ENCODE data around the gene WNT5A.
"Not testable (repeated sequence)": the region's sequence is repeated elsewhere in the genome, so short reads cannot be mapped to it uniquely, and the experiment has no call there.

WNT5A gene

DNA sequence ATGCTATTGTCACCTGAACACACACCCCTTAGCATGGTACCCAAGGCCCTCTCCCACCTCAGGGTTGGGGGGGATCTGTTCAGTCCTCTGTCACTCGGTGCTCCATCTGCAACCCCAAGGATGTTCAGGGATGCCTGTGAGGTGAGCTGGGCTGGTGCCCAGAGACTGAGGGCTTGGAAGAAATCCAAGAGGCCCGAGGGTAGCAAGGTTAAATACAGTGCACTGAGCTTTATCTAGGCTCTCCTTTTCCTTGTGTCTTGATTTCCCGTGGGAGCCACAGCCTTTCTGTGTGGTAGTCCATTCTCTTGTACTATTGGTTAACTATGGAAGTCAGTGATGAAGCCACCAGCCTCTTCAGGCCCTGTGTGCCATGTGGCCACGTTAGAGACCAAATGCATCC is 18.7 kb upstream of the WNT5A start:
- no peak for DNase-seq (ENCODE audit: low spot score)

GRCh38 chr3:55505102-55505501 is 18.0 kb upstream of the WNT5A start:
- DNase-seq (ENCODE audit: low spot score) = not testable (repeated sequence)

- no peak for DNase-seq (ENCODE audit: low spot score)
Measured at GRCh38 chr3:55501905-55502304, 14.8 kb upstream of the WNT5A start.

DNA sequence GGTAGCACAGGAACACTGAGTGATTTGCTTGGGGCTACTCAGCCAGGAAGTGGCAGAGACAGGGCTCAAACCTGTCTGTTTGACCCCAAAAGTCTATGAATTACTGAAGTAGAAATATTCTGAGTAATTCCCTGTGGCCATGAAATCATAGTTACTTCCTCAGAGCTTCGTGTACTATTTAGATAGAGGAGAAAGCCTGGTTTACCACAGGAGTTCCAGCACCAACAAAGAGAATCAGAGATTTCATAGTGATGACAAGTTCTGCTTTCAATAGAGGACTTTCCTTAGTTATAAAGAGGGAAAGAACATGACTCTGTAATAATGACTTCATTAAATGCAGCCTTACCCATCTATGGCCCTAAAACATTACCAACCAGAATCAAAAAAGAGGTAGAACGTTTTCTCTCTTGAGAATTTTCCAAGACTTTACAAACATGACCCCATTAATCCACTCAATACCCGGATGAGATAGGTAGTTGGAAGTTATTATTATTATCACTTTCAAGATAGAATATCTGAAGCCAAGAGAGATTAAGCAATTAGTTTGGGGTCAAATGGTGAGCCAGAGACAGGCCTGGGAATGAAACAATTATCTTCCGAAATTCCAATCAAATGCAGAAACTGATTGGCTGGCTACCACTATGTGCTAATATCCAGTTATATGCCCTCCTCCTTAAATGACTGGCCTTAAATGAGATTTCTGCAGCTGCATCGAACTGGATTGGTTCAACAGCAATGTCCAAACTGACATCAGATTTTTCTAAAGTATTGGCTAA is 13.6 kb upstream of the WNT5A start:
- no peak for DNase-seq (ENCODE audit: low spot score)

GRCh38 chr3:55498520-55498919 is 11.4 kb upstream of the WNT5A start:
- no peak for DNase-seq (ENCODE audit: low spot score)

DNA sequence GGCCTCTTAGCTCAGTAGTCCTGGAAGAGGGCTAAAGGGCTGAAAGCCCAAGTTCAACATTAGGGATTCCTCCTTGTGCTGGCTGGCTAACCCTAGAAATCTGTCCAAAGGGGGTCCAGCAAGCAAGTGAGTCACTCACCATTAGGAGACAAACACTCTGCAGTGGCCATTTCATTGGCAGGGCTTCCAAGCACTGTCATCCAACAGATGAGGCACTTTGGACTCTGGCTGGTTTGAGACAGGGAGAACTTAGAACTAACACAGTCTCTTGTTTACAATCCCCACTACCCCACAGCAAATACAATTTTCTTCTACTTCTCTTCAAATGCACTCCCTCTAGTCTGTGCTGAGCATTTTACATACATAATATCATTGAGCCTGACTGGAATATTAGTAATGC is 10.1 kb upstream of the WNT5A start:
- no peak for DNase-seq (ENCODE audit: low spot score)

GRCh38 chr3:55494976-55495375 is 7.9 kb upstream of the WNT5A start:
- no peak for DNase-seq (ENCODE audit: low spot score)

DNA sequence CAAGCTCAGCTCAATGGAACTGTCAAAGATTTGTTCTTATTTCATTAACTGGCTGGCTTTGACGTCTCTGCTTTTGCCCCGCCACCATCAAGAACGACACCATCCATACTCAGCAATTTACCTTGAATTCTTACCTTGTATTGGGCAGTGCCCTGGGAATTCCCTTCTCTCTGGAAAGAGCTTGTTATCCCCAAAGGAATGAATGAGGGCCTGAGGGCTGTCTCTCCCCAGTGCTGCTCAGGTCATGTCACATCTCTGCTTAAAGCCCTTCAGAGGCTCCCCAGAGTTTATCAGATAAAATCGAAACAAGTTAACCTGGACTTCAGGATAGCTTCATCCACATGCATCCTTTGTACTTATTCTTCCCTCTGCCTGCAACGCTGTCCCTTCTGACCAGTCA is 5.9 kb upstream of the WNT5A start:
- DNase-seq (ENCODE audit: low spot score) = no peak

GRCh38 chr3:55491296-55491816 is 4.2 kb upstream of the WNT5A start:
- DNase-seq (ENCODE audit: low spot score) = no peak

GRCh38 chr3:55490276-55490913 is 3.3 kb upstream of the WNT5A start:
- DNase-seq (ENCODE audit: low spot score) = no peak

DNA sequence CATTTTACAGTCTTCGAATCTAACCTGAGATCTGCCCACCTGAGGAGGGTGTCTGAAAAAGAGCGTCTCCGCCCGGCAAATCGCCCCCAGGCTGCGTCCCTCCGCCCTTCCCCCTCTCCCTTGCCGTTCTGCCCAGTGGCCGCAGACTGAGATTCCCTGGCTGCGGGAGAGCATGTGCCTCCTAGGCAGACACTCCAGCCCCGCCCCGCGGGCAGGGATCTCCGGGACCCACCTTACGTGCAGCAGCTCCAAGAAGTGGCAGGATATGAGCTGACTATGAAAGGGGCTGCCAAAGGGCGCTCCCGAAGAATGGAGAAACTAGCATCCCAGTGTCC is 2.7 kb upstream of the WNT5A start:
- no peak for DNase-seq (ENCODE audit: low spot score)

GRCh38 chr3:55488398-55489055 is 1.4 kb upstream of the WNT5A start:
- DNase-seq (ENCODE audit: low spot score) = peak; percentile 71

DNA sequence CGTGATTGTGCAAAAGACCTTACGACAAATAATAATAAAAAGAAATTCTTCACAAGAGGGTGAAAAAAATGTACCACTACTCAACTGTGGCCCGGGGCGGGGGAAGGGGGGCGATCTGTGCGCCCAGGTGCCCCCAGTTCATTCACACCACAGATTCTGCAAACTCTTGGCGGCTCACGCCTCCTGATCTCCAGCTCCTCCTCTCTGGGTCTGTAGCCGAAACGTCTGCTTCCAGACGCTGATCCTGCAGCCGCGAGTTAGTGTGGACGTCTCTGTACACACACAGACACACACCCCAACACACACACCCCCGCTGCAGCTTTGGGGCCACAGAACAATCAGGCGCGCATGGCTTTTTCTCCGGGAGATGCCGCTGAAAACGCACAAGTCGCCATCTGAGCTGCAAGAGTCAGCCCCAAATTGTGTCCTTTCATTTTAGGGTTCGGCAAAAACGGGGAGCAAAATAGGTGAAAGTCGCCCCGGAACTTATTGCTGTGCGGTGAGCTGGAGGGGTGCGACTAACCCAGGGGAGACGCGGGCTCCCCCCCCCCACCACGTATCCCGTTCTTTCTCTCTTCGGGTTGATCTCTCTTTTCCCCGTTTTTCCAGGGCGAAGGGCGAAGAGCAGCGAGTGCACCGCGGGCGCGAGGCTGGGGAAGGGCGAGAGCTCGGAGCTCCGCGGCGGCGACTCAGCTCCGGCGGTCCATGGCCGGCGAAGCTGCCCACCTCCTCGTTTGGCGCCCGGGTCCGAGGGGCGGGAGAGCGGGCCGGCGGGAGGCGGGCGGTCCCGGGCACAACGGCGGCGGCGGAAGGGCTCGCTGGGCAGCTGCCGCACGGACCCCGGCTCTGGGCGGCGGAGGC is 505 bp upstream of the WNT5A start:
- DNase-seq (ENCODE audit: low spot score) = peak; percentile 28

GRCh38 chr3:55486101-55486856 is 827 bp downstream of the WNT5A start:
- DNase-seq (ENCODE audit: low spot score) = peak; percentile 39

DNA sequence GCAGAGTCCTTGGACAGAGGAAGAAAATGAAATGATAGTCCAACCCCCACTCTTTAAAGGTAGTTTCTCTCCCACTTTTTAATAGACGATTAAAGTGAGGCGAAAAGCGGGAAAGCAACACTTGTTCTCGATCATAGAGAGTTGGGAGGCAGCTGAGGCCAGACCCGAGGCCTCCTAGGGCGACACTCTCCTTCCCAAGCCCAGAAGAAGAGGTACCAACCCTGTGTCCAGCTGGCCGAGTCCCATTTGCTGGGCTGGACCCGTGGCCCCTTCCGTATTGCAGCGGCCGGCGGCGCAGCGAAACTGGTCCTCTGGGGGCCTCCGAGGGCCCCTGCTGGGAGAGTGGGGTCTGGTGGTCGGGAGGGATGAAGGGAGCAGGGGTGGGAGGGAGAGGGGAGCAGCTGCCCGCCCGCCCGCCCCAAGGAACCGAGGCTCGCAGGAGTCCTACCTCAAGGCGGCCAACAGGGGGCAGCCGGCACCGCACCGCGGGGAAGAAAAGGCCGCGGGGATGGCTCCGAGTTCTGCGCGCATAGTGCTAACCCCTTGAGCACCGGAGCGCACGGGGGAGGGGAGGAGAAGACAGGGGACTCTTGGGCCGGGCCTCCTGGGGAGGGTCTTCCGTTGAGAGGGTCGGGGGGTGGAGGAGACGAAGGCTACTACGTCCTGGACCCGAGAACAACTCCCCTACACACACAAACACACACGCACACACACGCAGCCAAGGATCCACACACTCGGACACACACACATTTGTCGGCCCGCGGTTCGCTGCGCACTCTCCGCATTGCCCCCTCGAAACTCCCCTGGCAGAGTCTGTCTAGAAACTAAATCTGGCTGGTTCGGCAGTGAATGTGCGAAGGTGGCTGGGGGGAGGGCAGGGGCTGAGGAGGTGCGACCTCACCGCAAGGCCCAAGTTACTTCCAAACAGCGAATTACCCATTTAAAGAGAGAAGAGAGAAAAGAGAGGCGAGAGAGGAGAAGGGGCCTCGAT is 2.0 kb downstream of the WNT5A start:
- DNase-seq (ENCODE audit: low spot score) = peak; percentile 65

DNA sequence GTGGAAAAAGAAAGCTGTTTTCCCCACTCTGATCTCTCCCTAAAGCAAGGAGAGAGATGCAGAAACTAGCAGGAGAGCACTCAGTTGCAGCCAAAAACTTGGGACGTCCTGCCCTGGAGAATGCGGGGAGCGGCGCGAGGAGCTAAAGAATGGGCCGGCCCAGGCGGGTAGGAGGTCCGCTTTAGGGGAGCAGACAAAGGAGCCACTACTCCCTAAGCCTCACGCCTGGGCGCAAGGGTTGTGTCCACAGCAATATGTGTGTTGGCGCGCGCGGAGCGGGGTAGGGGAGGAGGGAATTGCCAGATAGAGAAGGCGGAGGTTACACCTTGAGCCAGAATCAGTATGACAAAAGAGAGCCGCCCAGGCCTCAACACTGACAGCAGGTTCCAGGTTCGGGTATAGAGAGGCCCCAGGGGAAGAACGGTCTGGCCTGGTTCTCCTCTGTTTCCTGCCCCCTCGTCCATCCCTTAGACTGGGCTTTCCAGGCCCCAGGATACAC is 2.9 kb downstream of the WNT5A start:
- no peak for DNase-seq (ENCODE audit: low spot score)

DNA sequence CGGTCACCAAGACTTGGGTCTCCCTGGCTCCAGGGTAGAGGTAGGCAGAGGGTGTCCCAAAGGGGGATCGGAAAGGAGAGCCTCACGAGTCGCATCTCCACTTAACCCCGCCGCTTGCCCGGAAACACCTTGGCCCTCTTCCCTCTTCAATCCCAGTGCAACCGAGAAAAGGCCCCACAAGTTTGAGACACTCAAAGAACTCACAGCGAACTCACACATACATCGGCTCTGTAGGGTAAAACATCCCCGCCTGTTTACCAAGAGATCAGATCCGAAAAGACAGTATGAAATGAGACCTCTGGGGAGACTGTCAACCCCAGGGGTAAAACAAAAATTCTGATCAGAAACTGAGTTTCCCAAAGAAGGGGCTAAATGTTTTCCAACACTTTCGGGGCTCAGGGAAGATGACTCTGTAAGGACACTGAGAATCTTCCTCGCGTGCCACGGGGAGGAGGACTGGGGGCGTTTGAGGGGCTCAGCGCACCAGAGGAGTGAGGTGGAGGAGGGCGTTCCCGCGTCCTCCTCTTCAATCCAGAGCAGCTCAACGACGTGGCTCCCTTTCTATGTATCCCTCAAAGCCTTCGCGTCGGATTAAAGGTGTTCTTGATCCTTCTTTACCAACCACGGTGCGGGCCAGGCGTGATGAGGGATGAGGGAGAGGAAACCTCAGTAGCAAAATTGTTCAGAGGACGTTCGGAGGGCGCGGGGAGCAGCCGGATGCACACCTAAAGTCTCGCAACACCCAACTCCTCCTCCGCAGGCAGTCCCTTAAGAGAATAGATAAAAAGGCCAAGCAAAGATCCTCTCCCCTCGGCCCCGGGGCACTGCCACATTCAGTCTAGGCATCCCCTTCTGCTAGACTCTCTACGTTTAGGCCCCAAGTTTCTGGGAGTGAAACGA is 3.7 kb downstream of the WNT5A start:
- no peak for DNase-seq (ENCODE audit: low spot score)

GRCh38 chr3:55482496-55483195 is 4.5 kb downstream of the WNT5A start:
- DNase-seq (ENCODE audit: low spot score) = no peak
